GM19467 (cell line): ENCODE measurements around the gene SLC66A1.

Experiments used
- ATAC-seq: cut with Tn5 transposase; IDR thresholded peaks from one replicate; pipeline ENCODE4 v1.9.1; 2021; ENCODE audit warnings: mild to moderate bottlenecking, moderate library complexity; ENCODE audit not compliant: unreplicated experiment

The SLC66A1 gene

GRCh38 chr1:19360432-19360831 is 48.3 kb downstream of the SLC66A1 start:
- no peak for ATAC-seq

- no peak for ATAC-seq
Observed at GRCh38 chr1:19360843-19361610, 48.9 kb downstream of the SLC66A1 start.

GRCh38 chr1:19361611-19362147 is 49.6 kb downstream of the SLC66A1 start:
- no peak for ATAC-seq

- ATAC-seq, result no peak
Observed at GRCh38 chr1:19363536-19364152, 51.5 kb downstream of the SLC66A1 start.

GRCh38 chr1:19365721-19366120 is 53.6 kb downstream of the SLC66A1 start:
- ATAC-seq, result no peak

GRCh38 chr1:19366599-19367536 is 54.7 kb downstream of the SLC66A1 start:
- ATAC-seq, result no peak

GRCh38 chr1:19367584-19368041 is 55.5 kb downstream of the SLC66A1 start:
- ATAC-seq, result no peak

GRCh38 chr1:19368050-19368449 is 55.9 kb downstream of the SLC66A1 start:
- no peak for ATAC-seq

GRCh38 chr1:19368964-19369363 is 56.8 kb downstream of the SLC66A1 start:
- ATAC-seq, result no peak

GRCh38 chr1:19369396-19370090 is 57.4 kb downstream of the SLC66A1 start:
- no peak for ATAC-seq

GRCh38 chr1:19370453-19371170 is 58.5 kb downstream of the SLC66A1 start:
- no peak for ATAC-seq

GRCh38 chr1:19371226-19372135 is 59.4 kb downstream of the SLC66A1 start:
- ATAC-seq, result no peak

GRCh38 chr1:19372136-19372514 is 60.0 kb downstream of the SLC66A1 start:
- no peak for ATAC-seq

GRCh38 chr1:19372602-19373001 is 60.5 kb downstream of the SLC66A1 start:
- ATAC-seq, result no peak

GRCh38 chr1:19373211-19374082 is 61.3 kb downstream of the SLC66A1 start:
- ATAC-seq, result no peak

- ATAC-seq, result no peak
Observed at GRCh38 chr1:19374083-19374801, 62.1 kb downstream of the SLC66A1 start.

GRCh38 chr1:19374926-19375325 is 62.8 kb downstream of the SLC66A1 start:
- no peak for ATAC-seq
